Pulmonary artery endothelial cell (primary cell): ENCODE data around the gene POLR2J. TPM values are rescaled to one million over a fixed set of nuclear protein-coding genes. Genes with fewer than 3 reads are reported as not detected.
"Not testable (repeated sequence)": the region's sequence is repeated elsewhere in the genome, so short reads cannot be mapped to it uniquely, and the experiment has no call there.

Source experiments
- DNase-seq: peaks from one replicate; pipeline ENCODE4 v3.0.0-alpha.2; 2011; ENCODE audit warnings: low read depth, low spot score
- total RNA-seq: library from RNA; depleted of rRNA; stranded (reverse); fragments of >200 nt; gene quantifications from 2 replicates; pipeline ENCODE4 v1.2.3, GENCODE V29; 2014

The POLR2J gene
- 38.6 and 42.0 TPM in 2 replicates for total RNA-seq

DNA sequence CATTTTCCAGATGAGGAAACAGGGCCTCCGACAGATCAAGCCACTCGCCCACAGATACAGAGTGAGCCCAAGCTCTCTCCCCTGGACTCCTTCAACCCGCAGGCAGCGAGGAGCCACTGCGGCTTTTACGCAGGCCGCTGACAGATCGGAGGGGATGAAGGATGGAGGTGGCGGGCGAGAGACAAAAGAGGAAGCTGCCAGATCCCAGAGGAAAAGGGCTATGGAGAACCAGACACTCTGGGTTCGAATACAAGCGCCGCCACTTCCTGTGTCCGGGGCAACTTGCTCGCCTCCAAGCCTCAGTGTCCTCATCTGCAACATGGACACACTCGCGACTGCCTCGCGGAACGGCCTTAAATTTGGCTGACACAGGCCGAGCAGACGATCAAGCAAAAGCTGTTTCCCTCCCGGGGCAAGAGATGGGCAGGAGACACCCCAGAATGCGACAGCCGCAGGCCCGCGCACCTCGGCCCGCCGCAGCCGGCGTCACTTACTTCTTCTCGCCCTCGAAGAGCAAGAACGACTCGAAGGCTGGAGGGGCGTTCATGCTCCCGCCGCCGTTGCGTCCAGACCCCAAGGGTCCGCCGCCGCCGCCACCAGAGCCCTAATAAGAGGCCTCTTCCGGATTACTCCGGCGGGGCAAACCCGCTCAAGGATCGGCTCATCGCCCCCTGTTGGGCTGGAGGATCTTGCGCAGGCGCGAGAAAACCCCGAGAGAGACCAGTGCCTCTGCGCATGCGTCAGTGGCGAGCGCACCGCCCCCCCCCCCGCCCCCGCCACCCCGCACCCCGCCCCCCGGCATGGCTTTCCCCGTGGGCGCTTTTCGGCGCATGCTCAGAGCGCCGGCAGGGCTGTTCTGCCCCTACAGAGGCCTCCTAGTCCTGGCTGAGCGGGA lies at the start of gene POLR2J:
TSS of gene POLR2J (minus strand) at position 609 of the 895 bp plus-strand sequence. CDS start at position 547, 62 bp downstream.
- peak; percentile 26 for DNase-seq

DNA sequence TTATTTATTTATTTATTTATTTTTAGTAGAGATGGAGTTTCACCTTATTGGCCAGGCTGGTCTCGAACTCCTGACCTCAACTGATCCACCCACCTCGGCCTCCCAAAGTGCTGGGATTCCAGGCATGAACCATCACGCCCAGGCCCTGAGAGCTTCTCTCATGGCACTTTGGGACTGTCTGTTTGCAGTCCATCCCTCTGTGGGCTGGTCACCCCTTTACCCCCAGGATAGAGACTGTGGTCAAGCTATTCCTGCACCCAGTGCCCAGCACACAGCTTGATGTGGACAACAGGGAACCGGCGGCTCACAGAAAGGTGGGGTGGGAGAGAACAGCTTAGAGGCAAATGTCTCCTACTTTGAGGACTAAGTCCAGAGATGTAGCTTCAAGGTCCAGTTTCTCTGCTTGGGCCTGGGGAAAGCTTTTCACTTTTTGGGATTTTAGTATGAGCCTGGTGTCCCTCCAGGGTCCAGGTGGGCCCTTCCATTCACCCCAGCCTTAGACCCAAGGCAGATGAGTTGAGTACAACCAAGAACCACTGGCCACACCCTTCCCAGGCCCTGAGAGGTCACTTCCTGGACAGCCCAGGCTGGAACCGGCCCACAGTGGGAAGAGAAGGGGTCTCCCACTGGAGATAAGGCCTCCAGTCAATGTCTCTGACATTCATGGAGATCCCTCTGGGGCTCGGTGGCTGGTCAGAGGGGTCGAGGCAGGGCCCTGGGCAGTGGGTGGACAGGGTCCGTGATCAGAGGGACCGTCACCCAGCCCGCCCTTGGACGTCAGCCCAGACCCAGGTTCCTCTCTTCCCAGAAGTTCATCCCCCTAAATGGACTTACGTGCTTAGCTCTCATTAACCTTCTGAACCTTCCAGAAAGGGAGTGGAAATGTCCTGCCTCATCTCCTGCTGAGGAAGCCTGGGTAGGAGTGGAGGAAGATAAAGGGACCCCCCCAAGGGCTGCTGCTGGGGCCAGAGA lies 49.4 kb upstream of the POLR2J start:
- DNase-seq, result not testable (repeated sequence)

DNA sequence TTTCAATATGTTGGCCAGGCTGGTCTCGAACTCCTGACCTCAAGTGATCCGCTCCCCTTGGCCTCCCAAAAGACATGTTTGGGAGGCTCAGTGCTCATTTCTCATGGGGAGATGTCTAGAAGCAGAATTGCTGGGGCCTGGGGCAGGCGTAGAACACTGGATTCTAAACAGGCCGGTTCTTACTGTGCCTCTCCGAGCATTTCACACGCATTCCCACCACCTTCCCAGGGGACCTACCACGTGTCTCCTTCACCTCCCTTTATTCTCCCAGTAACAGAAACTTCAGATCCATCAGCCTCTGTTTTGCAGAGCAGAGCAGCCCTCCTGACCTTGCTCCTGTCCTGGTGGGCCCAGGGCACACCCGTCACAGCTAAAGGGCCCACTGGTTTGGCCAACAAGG lies 48.5 kb upstream of the POLR2J start:
- DNase-seq, result not testable (repeated sequence)

DNA sequence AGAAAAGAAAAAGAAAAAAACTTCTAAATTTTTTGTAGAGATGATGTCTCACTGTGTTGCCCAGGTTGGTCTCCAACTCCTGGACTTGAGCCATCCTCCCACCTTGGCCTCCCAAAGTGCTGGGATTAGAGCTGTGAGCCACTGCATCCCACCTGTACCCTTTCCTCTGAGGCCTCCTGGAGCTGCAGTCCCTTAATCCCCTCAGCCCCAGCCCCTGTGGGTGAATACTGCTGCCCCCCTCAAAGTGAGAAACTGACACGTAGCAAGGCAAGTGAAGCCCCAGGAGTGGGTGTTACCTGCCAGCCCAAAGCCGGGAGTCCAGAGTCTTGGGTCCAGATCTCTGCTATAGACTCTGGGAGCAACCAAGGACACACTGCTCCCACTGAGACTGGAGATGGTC lies 46.1 kb upstream of the POLR2J start:
- DNase-seq, result not testable (repeated sequence)

DNA sequence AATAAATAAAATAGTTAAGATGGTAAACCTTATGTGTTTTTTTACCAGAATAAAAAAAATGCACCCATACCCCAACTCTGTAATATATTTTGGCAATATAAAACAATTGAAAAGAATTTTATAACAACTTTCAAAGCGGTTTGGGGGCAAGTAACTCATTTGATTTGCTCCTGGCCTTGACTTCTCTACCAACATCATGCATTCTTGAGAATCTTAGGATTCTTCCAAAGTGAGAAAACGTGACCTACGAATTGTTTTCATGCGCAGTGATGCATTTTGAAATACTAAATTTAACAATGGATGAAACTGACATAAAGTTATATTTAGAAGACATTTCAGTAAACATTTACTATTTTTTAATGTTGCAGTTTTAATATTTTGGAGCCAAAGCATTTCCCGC lies 42.1 kb upstream of the POLR2J start:
- DNase-seq, result not testable (repeated sequence)

DNA sequence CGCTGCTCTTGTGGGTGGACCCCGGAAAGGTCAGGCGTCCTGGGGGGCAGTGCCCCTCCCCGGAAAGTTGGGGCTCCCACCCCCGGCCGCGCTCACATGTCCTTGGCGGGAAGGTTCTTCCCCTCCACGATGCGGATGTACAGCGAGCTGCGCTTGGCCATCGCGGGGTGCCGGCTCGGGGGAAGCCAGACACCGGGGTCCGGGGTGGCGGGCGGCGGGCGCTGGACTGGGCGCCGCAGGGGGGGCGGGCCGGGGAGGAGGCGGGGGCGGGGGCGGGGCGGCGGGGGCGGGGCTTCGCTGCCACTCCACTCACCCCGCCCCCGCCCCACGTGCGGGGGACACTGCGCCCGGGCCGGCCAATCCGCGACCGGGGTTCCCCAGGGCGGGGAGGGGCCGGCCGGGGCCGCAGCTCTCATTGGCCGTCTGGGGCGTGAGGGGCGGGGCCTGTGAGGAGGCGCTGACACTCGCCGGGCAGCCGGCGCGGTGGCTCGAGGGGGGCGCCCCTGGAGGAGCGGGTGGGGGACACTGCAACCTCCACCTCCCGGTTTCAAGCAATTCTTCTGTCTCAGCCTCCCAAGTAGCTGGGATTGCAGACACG lies 38.9 kb upstream of the POLR2J start, which contains the start of gene RASA4B:
TSS of gene RASA4B (minus strand) at position 228 of the 598 bp plus-strand sequence. CDS start at position 161, 67 bp downstream.
- DNase-seq, result not testable (repeated sequence)

DNA sequence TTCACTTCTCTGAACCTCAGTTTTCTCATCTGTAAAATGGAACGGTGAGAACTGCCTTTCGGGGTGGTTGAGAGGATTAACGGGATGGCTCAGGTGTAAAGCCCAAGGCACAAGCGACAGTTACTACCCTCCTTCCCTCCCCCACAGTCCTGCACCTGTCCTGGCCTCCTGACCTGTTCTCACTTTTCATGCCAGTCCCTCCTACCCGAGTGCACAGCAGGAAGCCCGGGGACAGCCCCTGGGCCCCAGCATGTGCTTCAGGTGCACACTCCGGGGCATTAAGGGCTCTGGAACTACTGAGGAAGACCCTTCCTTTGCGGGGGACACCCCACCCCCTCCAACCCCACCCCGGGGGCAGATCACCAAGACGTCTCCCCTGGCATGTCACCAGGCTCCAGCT lies 38.2 kb upstream of the POLR2J start:
- DNase-seq, result not testable (repeated sequence)

DNA sequence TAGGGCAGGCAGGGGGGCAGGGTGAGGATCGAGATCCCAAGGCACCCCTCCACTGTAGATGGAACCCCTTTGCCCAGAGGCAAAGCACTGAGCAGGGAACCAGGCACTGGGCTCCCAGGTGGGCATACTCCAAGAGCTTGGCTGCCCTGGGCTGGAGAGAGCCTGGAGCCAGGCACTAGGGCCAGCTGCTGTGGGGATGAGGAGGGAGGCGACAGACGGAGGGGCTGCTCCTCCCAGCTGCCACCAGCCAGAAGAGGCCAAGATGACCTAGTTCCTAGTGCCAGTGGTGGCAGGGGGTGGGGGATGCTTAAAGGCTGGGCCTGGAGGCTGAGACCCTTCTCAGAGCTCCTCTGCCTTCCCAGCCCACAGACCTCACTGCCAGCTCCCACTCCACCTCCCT lies 37.2 kb upstream of the POLR2J start:
- DNase-seq, result not testable (repeated sequence)

DNA sequence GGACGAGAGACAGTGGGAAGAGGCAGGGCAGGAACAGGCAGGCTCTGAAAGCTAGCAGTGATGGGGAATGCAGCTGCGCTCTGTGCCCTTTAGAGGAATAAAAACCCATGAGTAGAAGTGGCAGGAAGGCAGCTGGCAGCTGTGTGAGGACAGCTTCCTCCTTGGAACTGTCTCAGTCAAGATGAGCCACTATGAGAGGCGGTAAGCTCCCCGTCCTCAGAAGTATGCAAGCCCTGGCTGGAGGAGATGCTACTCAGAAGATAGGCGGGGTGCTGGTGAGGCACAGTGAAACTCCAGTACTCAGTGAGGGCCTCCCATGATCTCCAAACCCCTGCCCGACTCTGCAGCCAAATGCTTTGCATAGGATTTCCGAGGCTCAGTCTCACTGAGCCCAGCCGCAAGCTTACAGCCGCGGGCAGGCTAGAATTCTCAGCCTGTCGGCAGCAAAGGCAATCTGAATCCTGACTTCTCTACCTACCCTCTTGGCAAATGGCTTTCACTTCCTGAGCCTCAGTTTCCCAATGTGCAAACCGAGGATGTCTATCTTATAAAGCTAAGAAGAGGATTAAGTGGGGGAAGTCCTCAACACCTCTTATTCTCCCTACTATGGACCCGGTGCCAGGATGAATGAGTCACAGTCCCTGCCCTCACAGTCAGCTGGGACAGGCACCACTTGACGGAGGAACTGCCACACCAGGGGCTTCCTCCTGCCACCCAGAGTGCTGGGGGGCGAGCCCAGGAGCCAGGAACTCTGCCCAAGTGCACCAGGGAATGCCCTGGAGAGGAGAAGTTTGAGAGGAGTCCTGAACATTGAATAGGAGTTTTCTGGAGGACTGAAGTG lies 36.4 kb upstream of the POLR2J start:
- DNase-seq, result not testable (repeated sequence)

DNA sequence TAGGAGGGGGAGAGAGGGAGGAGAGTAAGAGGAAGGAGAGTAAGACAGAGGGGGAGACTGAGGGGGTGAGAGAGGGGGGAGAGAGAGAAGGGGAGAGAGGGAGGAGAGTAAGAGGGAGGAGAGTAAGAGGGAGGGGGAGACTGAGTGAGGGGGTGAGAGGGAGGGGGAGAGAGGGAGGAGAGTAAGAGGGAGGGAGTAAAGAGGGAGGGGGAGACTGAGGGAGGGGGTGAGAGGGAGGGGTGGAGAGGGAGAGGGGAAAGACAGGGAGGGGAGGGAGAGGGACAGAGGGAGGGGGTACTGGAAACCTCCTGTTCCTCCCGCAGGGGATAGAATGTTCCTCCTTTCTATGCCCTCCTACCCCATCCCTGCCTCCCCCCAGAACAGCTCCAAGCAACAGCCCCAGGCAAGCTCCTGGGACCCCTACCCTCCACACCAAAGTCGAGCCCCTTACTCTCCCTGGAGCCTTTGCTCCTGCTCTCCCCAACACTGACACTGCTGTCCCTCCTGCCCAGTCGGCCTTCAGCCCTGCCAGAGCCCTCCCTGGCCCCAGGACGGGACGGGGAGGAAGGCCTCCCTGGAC lies 34.0 kb upstream of the POLR2J start:
- peak; percentile 26 for DNase-seq

DNA sequence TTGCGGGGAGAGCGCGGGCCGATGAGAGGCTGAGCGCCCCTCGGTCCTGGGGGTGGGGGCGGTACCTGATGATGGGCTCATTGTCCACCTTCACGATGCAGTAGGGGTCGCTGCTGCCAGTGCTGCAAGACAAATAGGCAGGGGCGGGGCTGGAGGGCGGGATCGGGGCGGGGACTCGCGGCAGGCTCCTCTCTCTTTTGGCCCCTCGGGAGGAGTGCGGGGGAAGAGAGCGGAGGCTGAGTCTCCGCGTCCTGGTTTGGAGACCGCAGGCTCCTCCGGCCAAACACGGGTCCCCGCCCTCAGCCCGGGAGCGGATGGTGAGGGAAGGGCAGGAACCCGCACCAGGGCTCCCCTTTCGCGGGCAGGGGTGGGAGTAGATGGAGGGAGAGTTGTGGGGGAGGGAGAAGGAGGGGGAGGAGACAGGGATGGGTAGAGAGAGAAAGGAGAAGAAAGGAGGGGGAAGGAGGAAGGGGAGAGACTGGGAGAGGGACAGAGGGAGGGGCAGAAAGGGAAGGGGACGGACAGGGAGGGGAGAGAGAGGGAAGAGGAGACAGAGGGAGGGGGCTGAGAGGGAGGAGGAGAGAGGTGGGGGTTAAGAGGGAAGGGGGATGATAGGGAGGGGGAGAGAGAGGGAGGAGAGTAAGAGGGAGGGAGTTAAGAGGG lies 33.3 kb upstream of the POLR2J start:
- not testable (repeated sequence) for DNase-seq

DNA sequence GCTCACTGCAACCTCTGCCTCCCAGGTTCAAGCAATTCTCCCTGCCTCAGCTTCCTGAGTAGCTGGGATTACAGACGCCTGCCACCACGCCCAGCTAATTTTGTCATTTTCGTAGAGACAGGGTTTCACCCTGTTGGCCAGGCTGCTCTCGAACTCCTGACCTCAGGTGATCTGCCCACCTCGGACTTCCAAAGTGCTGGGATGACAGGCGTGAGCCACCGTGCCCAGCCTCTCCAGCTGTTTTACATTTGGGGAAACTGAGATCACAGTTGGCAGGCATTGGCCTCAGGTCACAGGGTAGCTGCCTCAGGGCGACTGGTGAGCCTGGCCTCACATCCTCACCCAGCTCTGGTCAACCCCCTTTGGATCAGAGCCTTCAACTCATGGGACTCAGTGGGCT lies 31.9 kb upstream of the POLR2J start:
- not testable (repeated sequence) for DNase-seq

DNA sequence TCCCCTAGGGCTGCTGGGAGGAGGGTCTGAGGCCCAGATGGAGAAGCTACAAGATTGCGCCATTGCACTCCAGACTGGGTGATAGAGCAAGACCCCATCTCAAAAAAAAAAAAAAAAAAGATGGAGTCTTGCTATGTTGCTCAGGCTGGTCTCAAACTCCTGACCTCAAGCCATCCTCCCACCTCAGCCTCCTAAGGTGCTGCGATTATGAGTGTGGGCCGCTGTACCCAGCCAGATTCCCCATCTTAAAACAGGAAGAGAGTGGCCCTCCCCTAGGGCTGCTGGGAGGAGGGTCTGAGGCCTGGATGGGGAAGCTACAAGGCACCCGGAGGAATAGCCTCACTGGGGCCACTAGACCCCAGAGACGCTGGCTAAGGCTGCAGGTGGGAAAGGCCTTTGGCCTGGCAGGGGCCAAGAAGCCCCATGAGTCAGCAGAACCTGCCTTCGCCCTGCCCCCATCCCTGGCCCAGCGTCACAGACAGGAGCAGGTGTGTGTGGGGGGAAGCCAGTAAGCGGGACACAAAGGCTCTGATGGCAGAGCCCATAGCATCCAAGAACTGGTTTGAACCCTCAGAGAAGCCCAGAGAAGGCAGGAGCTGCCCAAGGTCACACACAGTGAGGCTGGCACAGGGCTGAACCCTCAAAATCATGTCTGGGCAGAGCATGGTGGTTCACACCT lies 28.8 kb upstream of the POLR2J start:
- not testable (repeated sequence) for DNase-seq

DNA sequence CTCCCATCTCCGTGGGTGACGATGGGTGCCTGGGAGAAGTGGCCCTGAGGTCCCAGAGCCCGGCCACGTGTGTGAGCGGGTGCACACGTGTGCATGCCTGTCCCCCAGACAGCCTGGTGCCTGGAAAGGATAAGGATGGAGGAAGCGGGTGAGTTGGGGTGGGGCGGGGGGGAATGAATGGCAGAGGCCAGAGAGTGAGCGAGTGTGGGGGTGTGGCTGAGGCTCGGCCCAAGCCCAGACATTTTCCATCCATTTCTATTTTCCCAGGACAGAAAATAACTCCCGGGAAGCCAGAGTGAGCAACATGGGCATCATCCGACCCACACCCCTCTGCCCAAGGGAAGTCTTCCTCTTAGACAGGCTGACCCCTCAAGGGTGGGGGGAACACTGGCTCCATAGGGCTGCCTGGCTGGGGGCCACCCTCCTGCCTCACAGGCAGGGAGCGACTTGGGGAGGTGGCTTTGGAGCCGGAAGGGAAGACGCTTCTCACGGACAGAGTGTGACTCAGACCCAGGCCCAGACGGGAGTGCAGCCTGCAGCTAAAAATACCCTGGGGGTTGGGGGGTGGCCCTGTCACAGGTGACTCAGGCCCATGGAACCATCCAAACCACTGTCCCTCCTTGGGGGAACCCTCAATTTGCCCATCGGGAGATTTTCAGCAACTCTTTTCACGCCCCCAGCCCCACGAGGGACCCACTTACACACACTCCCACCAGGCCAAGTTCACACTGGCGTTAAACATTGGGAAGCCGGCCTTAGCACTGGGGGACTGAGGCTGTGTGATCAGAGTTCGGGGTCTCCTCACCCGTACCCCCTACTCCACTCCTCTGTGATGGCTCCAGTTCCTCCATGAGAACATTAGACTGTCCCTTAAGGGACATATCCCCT lies 26.8 kb upstream of the POLR2J start:
- DNase-seq, result not testable (repeated sequence)

DNA sequence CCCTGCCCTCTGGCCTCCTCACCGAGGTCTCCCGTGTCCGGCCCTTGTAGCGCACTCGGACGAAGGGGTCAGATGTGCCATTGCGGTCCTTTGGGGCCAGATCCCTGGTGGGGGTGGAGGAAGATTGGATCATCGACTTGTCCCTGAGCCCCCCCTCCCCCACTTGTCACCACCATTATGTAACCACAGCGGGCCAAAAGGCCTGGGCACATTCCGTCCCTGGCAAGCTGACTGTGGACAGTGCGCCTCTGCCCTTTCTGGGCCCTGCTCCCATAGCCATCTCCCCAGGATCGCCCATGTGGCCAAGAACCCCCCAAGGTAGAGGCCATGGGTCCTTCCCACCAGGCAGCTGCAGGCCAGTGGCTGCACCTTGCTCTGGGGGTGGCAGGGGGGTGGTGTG lies 24.4 kb upstream of the POLR2J start:
- not testable (repeated sequence) for DNase-seq

DNA sequence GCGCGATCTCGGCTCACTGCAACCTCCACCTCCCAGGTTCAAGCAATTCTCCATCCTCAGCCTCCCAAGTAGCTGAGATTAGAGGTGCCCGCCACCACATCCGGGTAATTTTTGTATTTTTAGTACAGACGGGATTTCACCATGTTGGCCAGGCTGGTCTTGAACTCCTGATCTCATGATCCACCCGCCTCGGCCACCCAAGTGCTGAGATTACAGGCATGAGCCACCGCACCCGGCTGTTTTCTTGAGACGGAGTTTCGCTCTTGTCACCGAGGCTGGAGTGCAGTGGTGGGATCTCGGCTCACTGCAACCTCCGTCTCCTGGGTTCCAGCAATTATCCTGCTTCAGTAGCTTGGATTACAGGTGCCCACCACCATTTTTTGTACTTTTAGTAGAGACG lies 19.6 kb upstream of the POLR2J start:
- DNase-seq, result not testable (repeated sequence)

DNA sequence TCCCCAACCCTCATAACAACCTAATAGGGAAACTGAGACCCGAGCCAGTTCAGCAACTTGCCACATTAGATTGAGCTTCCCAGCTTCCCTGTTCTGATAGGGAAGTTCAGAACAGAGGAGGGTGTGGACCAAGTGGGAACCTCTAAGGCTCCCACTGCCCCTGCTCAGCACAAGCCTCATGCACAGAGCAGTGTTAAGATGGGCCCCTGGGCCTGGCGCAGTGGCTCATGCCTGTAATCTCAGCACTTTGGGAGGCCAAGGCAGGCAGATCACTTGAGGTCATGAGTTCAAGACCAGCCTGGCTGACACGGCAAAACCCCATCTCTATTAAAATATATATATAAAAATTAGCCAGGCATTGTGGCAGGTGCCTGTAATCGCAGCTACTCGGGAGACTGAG lies 18.6 kb upstream of the POLR2J start:
- not testable (repeated sequence) for DNase-seq

DNA sequence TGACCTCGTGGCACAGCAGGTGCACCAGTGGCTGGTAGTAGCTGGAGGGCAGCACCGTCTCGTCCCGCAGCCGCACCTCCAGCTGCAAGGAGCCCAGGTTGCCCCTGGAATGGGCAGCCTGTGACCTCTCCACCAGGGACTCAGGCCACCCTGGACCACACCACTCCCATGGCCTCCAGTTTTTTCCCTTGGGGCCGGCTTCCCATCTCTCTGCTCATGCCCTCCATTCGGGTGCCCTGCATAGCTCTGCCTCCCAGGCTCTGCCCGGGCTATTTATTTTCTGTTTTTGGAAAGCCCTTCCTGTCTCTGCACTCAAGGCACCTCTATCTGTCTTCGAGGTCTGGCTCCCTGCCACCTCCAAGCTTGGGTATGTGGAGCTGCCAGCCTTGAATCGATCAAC lies 18.1 kb upstream of the POLR2J start:
- DNase-seq, result not testable (repeated sequence)
